Measurements from ENCODE around the gene OR7G1. TPM values are rescaled to one million over a fixed set of nuclear protein-coding genes. Genes with fewer than 3 reads are reported as not detected.

OR7G1 gene
- total and polyA plus RNA-seq, 2 of the 8 experiments (the other 6 are each of a cell fraction or from before 2014, with no cell fraction given) = not detected

- TF ChIP-seq ATF2 (IDR thresholded peaks at IDR 0.05; ENCODE audit: low read length) (no peak), TCF12 (IDR thresholded peaks at IDR 0.05; ENCODE audit: low read depth, low read length) (no peak)
Measured at GRCh38 chr19:9070066-9070465, 45.5 kb downstream of the OR7G1 start (continued).

Measured in H1 (cell line).